CD4-positive, alpha-beta T cell treated with Interleukin-4 for 1 hour (primary cell): ENCODE measurements around the gene KRT3.

ENCODE experiments used
- DNase-seq, 2 donors: peaks; one replicate each; pipeline ENCODE4 v3.0.0-alpha.2; 2020 to 2022

Gene KRT3

GRCh38 chr12:52795694-52796428 lies at the start of gene KRT3:
TSS of gene KRT3 (minus strand) at chr12:52796117. CDS start at chr12:52796042, 75 bp downstream.
- no peak for DNase-seq

GRCh38 chr12:52844386-52844785 lies 48.5 kb upstream of the KRT3 start:
- no peak for DNase-seq

- DNase-seq = no peak
Observed at GRCh38 chr12:52839436-52840105, 43.7 kb upstream of the KRT3 start.

GRCh38 chr12:52838609-52839435 lies 42.9 kb upstream of the KRT3 start:
- no peak for DNase-seq

GRCh38 chr12:52837781-52838608 lies 42.1 kb upstream of the KRT3 start:
- no peak for DNase-seq

- DNase-seq = no peak
Observed at GRCh38 chr12:52837413-52837741, 41.5 kb upstream of the KRT3 start.

GRCh38 chr12:52836491-52837412 lies 40.8 kb upstream of the KRT3 start:
- DNase-seq = no peak

GRCh38 chr12:52836042-52836466 lies 40.1 kb upstream of the KRT3 start:
- peak in 1 of 2 donors; percentile 18 for DNase-seq

GRCh38 chr12:52835271-52836041 lies 39.5 kb upstream of the KRT3 start:
- DNase-seq = no peak

- DNase-seq = no peak
Observed at GRCh38 chr12:52834727-52835001, 38.7 kb upstream of the KRT3 start.

GRCh38 chr12:52833922-52834726 lies 38.2 kb upstream of the KRT3 start, which contains the start of gene KRT79:
TSS of gene KRT79 (minus strand) at chr12:52834311. CDS start at chr12:52834260, 51 bp downstream.
- no peak for DNase-seq

GRCh38 chr12:52832985-52833905 lies 37.3 kb upstream of the KRT3 start:
- no peak for DNase-seq

GRCh38 chr12:52832451-52832850 lies 36.5 kb upstream of the KRT3 start:
- no peak for DNase-seq

GRCh38 chr12:52831251-52831650 lies 35.3 kb upstream of the KRT3 start:
- DNase-seq = no peak

GRCh38 chr12:52829986-52830770 lies 34.3 kb upstream of the KRT3 start:
- no peak for DNase-seq

- no peak for DNase-seq
Observed at GRCh38 chr12:52828591-52829021, 32.7 kb upstream of the KRT3 start.

- DNase-seq = no peak
Observed at GRCh38 chr12:52828156-52828555, 32.2 kb upstream of the KRT3 start.

- no peak for DNase-seq
Observed at GRCh38 chr12:52827499-52828090, 31.7 kb upstream of the KRT3 start.
